T-helper 1 cell treated with Interleukin-12 subunit alpha and Interleukin-12 subunit beta and Interleukin-4 antibody, amounts not matched to agents 30 ng/mL and 1 ng/mL, for 36 hours (primary cell): ENCODE data around the gene AGAP1. TPM values are rescaled to one million over a fixed set of nuclear protein-coding genes. Genes with fewer than 3 reads are reported as not detected.
"Not testable (repeated sequence)": the region's sequence is repeated elsewhere in the genome, so short reads cannot be mapped to it uniquely, and the experiment has no call there.

Experiments used
- intact Hi-C: fragments of 100-400 bp; cut with micrococcal nuclease; formaldehyde crosslinking; loops from one replicate; pipeline ENCODE4 v1.15.1; 2024
- total RNA-seq: library from RNA; stranded (reverse); gene quantifications from 2 replicates; pipeline ENCODE4 v1.2.3, GENCODE V29; 2022

Gene AGAP1
- total RNA-seq, 1 donor from 2014 or later = 2.7 TPM

DNA sequence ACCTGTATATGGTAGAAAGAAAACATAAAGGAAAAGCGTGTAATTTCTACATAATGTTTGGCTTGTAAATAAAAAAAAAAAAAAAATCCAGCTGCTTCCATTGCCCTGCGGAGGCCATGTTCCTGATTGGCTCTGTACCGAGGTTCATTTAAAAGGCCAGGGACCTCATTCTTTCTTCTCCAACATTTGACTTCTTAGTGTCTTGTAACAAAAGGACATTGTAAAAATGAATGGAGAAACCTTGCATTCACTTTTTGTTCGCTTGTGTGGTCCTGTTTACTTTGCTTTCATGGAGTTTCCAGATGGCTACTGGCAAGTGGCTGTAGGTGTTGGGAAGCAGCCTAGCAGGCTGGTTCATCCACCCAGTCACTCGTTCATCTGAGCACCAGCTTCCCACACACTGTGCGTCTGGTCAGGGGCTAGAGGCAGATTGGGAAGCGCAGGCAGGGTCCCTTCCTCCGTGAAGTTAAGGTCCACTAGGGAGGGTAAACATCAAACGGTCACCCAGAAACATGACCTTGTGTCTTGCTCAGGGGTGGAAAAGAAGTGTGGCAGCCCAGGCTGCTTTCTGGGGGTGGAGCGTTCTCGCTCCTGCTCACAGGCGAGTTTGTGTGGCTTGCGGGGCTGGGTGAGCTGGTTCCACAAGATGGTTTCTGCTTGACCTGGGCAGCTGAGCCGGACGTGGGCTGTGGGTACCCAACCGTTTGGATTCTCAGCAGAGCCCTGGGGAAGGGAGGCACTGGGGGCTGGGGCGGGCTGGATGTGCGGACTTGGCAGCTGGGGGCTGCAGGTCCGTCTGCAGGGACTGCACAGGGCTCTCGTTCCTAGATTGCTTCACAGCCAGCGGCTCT, 260.7 kb downstream of the AGAP1 start:
- intact Hi-C loops = no loop called here

DNA sequence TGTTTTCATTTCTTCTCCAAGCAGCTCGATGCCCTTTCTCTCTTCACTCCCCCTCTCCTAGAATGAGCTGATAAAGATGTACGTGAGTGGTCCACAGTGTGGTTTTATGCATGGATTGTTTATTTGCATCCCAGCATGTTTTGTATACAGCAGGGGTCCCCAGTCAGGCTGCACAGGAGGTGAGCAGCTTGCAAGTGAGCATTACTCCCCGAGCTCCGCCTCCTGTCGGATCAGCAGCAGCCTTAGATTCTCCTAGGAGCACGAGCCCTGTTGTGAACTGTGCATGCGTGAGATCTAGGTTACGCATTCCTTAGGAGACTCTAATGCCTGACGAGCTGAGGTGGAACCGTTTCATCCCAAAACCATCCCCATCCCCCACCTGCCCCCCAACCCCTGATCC, 262.6 kb downstream of the AGAP1 start:
- intact Hi-C loops = no loop called here

DNA sequence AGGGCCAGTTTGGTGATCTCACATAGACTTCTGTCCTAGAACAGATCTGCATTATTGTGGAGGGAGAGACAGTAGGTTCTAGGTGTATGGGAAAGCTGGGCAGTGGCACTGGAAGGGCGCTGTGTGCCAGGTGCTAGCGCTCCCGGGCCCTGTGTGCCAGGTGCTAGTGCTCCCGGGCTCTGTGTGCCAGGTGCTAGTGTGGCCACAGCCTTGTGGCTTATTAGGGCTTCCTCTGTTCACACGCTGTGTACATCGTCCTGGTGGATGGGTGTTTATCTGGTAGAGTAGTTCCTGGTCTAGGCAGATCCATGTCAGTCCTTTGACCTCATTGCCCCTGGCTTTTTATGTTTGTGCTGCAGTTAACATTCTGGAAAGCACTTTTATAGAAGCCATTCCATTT, 263.4 kb downstream of the AGAP1 start:
- intact Hi-C loops = no loop called here

DNA sequence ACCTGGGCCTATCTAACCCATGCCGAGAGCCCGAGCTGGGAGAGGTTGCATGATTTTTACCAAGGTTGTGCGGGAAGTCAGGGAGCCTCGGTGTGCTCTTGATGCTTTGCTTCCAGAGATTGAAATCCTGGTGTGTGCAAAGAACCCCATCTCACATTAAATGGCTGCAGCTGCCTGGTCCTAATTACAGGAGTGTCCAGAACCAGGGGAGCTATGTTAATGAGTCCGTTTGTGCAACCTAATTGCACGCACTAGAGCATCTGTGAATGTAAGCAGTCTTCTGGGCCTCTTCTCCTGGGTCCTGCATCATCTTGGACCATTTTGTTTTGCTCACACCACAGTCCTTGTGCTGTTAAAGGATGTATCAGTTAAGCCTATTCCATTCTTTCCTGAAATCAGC, 263.8 kb downstream of the AGAP1 start:
- intact Hi-C loops = no loop called here

DNA sequence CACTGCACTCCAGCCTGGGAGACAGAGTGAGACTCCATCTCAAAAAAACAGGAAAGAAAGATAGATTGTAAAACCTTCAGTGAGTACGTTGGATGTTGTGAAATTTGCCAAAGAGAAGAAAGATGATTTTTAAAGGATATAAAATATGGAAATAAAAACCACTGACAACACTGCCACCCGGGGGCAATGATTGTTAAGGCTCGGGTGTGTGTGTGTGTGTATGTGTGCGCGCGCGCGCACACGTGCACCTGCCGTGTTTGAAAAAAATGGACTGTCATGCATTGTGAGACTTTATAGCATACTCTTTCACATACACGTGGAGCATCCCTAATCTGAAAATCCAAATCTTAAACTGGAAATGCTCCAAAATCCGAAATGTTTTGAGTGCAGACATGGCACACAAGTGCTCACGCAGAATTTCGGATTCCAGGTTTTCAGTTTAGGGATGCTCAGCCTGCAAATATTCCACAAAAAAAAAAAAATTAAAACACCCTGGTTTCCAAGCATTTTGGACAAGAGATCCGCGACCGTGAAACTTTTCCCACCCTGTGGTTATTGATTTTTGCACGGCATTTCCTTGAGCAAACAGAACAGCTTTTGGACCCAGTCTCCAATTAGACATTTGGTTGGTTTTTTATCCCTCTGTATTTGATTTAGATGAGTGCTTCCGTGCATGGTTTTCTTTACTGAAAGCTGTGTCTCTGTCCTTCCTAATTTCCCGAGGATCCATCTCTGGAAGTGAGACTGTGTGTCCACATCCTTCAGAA, 269.2 kb downstream of the AGAP1 start:
- intact Hi-C loops = no loop called here

DNA sequence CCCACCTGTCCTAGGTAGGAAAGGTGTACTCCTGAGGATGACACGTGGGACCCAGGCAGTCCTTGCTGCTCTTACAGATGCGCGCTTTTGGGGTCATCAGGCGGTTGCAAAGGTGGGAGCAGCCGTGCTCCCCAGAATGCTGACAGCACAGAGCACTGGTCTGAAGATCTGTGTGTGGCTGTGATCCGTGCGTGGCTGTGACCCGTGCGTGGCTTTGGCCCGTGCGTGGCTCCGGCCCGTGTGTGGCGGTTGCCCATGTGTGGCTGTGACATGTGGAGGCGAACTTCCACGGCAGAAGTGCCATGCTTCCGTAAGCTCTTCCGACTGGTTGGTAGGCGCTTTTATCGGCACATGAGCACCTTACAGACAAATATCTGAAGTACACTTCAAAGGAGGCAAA, 270.0 kb downstream of the AGAP1 start:
- intact Hi-C loops = no loop called here

DNA sequence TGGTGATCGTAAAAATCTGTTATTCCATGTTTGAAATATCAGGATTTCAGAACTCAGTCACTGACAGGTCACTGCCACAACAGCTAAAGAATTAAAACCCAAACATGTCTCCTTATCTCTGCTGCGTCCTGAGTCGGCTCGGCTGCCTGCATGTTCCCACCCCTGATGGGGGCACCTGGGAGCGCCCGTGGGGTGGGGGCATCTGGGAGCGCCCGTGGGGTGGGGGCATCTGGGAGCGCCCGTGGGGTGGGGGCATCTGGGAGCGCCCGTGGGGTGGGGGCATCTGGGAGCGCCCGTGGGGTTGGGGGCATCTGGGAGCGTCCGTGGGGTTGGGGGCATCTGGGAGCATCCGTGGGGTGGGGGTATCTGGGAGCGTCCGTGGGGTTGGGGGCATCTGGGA, 270.6 kb downstream of the AGAP1 start:
- intact Hi-C loops = not testable (repeated sequence)

DNA sequence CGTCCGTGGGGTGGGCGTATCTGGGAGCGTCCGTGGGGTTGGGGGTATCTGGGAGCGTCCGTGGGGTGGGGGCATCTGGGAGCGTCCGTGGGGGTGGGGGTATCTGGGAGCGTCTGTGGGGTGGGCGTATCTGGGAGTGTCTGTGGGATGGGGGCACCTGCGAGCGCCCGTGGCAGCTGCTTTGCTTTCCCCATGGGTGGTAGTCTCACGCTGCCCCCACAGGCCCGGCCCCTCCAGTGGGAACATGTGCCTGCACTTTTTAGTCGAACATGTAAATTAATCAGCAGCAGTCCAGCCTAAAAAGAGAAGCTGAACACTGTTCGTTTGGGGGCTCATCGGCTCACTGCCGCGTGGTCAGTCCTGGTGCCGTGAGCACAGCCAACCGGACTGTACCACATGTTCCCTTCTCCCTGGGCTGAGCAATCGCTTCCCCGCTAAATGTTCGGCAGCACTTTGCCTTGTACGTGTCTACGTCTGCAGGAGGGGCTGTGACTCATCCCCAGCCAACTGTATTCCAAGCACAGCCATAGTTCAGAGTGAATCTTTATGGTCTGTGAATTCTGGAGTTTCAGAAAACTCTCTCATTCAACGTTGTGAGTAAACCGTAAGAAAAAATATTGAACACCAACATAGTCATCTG, 271.5 kb downstream of the AGAP1 start:
- intact Hi-C loops = loop anchor here (5.0 kb wide), 1 partner anchor 1307 kb away; no protein-coding TSS in a partner anchor

DNA sequence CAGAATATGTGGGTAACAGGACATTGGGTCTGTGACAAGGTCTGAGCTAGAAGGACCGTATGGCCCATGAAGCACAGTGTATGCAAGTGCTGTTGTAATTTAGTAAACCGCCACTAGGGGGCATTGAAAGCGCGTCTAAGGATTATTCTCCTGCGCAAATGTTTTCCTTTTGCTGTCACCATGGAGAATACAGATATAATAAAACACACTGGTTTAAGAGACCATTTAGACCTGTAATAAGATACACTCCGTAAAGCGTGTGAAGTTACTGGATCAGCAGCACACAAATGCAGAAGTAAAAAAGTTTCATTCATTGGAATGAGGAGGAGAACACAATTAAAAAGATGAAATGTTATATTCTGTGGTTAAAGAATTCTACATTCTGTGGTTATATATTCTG, 272.4 kb downstream of the AGAP1 start:
- intact Hi-C loops = loop anchor here (1.0 to 5.0 kb wide), 3 partner anchors 415 to 1306 kb away; no protein-coding TSS in a partner anchor

DNA sequence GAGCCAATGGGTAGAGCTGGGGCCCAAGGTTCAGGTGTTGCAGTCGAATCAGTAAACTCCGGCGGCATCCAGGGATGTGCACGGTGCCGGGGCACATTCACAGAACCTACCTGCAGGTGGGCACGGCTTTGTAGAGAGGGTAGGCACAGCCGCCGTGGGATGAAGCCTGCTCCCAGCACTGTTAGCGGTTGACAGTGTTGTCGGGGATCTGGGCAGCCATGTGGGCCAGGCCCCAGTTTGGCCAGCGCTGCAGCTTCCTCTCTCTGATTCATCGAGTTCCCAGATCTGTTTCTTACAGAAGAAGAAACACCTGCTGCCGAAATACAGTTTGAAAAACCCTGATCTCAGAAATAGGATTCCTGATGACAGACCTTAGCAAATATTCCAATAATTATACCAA, 274.8 kb downstream of the AGAP1 start:
- intact Hi-C loops = loop anchor here (5.0 kb wide), 1 partner anchor 1304 kb away; no protein-coding TSS in a partner anchor

DNA sequence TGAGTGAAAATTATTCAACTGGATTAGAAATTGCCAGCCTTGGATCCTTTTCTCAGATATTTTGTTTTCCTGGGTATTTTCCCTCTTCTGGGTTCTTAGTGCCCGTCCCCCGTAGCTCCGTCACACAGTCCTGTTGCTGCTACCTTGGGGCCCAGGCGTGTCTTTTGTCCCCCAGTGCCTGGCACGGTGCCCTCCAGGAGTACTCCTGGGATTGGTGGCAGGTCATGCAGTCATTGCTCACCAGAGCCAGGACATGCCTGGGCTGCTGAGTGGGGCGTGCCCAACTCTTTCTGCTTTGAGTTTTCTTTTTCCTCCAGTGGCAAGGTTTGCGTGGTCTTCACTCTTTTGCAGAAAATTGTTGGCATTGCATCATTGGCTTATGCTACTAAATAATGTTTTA, 275.2 kb downstream of the AGAP1 start:
- intact Hi-C loops = loop anchor here (5.0 kb wide), 1 partner anchor 1303 kb away; no protein-coding TSS in a partner anchor

DNA sequence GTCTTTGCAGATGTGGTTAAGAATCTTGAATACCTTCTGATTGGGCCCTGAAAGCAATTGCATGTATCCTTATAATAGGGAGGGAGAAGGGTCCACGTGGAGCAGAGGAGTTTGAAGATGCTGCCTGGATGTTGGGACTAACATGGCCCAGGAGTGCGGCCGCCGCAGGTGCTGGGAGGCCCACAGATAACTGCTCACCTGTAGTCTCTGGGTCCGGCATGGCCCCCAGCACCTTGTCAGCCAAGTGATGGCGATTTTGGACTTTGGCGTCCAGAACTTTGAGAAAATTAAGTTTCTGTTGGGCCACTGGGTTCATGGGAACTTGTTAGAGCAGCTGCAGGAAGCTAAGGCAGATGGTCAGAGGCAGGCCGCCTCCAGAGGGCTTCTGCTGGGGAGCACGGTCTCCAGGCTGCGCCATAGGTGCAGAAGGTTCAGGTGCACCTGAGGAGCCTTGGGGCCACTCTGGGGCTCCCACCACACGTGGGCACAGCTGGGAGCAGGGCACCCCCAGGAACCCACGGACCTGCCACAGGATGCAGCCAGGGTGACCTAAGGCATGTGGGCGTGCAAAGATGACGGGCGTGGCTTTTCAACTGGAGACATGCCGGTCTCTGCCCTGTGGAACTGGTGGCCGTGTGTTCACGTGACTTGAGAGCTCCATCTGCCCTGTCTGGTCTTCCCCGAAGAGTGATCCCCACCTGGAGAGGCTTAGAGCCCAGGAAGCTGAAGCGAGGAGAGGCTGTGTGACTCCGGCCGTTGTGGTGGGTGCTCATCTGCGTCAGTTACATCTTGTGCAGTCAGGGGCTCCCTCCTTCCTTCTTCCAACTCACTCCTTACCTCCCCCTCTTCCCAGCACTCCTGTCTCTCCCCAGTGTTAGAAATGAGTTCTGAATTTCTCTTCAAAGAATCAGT, 277.3 kb downstream of the AGAP1 start:
- intact Hi-C loops = no loop called here

DNA sequence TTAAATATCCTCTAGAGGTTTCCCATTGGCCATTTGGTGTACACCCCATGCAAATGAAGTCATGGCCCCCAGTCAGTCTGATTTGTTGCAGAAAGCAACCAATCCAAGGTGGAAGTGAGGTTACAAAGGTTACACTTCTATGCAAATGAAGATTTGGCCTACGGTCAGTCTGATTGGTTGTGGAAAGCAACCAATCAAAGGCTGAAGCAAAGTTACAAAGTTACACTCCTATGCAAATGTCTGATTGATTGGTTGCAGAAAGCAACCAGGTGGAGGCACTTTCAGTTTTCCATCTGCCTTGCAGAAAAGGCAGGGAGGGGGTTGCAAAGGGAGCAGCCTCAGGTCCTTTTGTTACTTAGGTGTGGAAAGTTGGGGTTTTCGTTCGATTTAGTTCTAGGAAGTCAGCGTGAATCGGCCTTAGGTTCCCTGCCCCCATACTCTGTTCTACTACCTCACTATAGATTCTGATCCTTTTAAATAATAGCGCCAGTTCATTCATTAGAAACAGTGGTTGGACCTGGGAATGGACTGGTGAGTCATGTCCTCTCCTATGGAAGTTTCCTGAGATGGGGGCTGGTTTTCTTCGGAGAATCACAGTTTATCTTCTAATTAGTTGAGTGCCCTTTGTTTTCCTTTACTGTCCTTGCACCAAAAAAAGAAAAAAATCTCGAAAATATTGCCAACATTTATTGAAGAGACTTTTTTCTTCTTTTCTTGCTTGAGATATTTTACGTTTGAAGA, 279.5 kb downstream of the AGAP1 start:
- intact Hi-C loops = no loop called here

DNA sequence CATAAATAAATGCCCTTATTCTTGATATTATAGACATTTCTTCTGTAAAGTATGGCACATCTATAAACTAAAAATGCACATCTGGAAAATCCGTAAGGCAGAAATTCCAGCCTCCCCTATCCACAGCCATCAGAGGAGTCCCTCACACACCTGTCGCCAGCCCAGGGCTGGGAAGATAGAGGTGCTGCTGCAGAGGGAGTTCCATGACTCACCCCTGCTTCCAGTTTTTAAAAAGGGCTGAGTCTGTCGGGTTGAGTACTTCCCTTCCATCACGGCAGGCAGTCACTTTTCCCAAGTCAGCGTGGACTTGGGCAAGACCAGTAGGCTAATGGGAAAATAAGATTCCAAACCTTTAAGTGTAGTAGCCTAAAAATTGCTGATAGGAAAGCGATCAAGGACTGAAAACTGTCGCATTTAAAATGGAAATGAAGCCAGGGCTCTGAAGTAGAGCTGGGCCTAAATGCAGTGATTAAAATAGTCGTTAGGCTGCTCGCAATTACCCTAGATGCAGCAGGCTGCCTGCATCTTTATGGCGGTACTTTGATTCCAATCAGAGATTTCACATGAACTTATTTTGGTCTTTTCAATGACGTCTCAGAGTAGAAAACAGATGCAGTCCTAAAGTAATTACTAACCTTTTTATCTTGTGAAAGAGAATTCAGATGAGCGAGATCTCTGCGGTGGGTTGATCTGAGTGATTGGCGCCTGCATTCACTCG, 280.5 kb downstream of the AGAP1 start:
- intact Hi-C loops = no loop called here

DNA sequence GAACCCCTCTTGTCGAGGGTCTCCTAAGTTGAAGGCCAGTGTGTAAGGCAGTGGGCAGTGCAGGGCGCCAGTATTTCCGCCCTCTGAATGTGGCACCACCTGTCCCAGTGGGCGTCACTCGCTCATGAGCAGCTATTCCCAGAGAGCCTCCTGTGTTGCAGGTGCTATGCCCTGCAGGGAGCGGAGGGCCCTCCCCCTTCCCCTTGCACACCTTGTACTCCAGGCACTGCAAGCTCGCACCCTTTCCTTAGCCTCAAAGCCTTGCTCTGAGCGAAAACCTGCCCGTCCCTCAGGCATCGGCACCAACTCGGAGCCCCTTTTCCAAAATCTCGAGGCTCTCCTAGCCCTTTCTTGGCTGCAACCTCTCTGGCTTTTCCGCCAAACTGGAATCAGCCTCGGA, 282.7 kb downstream of the AGAP1 start:
- intact Hi-C loops = no loop called here

DNA sequence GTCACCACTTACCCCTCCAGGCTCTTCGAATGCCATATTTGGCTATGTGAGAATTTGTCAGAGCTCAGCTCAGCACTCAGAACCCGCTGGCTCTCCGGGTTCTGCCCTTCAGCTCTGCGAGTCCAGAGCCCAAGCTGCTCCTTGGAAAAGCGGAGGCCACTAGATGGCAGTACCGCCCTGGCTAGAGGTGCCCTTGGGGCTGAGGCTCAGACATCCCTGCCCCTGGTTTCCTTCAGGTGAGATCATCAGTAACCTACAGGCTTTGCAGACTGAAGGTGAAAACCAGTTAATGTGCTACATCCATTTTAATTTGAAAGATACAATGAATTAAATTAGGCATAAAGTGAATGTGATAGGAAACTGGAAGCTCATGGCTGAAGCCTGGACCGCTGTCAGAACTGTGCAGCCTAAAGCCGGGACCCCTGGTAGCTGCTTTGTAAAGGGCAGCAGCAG, 285.6 kb downstream of the AGAP1 start:
- intact Hi-C loops = loop anchor here (1.0 kb wide), 1 partner anchor 402 kb away; no protein-coding TSS in a partner anchor

DNA sequence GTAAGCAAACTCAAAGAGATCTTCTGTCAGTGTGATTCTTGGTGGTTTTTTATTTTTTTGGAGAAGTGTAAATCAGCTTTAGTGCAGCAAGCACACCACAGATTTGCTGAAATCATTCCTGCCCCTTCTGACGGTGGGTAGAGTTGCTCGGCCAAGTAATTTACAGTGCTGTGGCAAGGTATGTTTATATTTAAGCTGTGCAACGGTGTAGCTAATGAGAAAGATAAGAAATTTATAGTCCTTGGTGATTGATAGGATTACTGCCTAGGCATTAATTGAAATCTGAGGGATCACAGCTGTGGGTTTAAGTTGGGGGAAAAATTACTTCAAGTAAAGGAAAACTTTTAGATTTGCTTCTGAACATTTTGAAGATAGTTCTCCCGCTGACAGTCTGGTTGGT, 286.6 kb downstream of the AGAP1 start:
- intact Hi-C loops = no loop called here

DNA sequence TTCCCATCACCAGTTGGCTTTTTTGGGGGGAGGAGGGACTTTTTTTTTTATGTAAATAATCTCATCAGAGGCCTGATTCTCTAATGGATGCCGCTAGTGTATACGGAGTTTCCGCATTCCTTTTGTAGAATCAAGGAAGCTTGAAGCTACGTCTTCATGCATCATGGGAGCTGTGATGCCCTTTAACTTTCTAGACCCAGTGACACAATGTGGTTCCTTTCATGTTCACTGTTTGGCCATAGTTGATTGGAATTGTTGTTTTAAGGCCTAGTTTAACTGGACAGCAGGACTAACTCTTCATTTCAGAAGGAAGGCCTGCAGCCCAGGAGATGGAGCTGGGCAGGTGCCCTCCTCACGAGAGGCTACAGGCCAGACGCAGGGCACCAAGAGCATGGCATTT, 287.9 kb downstream of the AGAP1 start:
- intact Hi-C loops = no loop called here

DNA sequence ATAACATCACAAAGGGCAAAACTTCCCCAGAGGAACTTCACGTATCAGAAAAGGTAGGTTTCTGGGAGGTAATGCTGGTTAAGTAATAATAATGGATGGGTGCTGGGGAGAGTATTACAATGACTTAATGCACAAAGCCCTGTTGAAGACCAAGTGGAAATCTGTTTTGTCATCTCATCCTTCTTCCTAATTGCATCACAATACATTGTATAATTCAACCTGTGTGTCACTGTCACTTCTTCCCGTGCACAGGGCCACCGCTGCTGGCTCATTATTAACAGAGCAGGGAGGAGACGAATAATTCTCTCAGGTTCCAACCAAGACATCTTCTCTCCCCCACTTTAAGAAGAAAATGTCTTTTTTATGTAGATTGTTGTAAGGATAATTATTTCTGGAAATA, 290.9 kb downstream of the AGAP1 start:
- intact Hi-C loops = no loop called here
